ENCODE measurements around the gene AFAP1. TPM values are rescaled to one million over a fixed set of nuclear protein-coding genes. Genes with fewer than 3 reads are reported as not detected.

Gene AFAP1
- total RNA-seq, 1 experiment from 2014 or later: 94.7 TPM

DNA sequence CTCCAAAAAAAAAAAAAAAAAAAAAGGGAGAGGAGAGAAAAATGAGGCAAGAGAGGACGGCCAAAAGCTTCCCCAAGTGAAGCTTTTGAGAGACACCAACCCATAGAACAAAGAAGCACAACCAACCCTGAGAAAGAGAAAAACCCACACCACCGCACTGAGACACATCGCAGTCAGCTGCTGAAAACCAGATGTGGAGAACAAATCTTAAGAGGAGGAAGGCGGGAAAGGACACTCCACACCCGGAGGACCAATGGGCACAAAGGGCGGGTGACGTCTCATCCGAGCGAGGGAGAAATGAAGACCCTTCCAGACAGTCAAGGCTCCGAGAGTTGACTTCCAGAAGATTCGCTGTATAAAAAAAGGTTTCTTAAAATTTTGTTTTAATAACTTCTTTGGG is 112.1 kb downstream of the AFAP1 start:
- no peak for ATAC-seq
- no peak for DNase-seq (ENCODE audit: low read depth, low spot score)
- ChIA-PET CTCF (no interaction called here), POLR2A (no interaction called here)
- in situ Hi-C loops (cut with HindIII; ENCODE audit: low pct_unique_long_range_greater_than_20kb, low sequenced_read_pairs) (no loop called here), intact Hi-C loops (cut with micrococcal nuclease; ENCODE audit: unreplicated experiment) (no loop called here)
- no peak overlapping the region for H3K27ac ChIP-seq (ENCODE audit: low read length)
- H3K27me3 ChIP-seq (ENCODE audit: control insufficient read depth, insufficient read depth, low read length): no peaks in the 10 kb centered on the region
- TF ChIP-seq POLR2AphosphoS5 (IDR thresholded peaks at IDR 0.05; ENCODE audit: low read depth, low read length) (no peak), TCF7L2 (IDR thresholded peaks at IDR 0.05; ENCODE audit: low read depth, low read length) (no peak), SIN3A (IDR thresholded peaks at IDR 0.05; ENCODE audit: borderline replicate concordance, insufficient read depth, low read depth, low read length) (no peak)
- TF ChIP-seq, protein P1, sequence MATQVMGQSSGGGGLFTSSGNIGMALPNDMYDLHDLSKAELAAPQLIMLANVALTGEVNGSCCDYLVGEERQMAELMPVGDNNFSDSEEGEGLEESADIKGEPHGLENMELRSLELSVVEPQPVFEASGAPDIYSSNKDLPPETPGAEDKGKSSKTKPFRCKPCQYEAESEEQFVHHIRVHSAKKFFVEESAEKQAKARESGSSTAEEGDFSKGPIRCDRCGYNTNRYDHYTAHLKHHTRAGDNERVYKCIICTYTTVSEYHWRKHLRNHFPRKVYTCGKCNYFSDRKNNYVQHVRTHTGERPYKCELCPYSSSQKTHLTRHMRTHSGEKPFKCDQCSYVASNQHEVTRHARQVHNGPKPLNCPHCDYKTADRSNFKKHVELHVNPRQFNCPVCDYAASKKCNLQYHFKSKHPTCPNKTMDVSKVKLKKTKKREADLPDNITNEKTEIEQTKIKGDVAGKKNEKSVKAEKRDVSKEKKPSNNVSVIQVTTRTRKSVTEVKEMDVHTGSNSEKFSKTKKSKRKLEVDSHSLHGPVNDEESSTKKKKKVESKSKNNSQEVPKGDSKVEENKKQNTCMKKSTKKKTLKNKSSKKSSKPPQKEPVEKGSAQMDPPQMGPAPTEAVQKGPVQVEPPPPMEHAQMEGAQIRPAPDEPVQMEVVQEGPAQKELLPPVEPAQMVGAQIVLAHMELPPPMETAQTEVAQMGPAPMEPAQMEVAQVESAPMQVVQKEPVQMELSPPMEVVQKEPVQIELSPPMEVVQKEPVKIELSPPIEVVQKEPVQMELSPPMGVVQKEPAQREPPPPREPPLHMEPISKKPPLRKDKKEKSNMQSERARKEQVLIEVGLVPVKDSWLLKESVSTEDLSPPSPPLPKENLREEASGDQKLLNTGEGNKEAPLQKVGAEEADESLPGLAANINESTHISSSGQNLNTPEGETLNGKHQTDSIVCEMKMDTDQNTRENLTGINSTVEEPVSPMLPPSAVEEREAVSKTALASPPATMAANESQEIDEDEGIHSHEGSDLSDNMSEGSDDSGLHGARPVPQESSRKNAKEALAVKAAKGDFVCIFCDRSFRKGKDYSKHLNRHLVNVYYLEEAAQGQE (IDR thresholded peaks at IDR 0.05; ENCODE audit: insufficient read depth in 1 of 2, low read depth in 2 of 2, low read length in 1 of 2): no peak
- TF ChIP-seq, protein P2, sequence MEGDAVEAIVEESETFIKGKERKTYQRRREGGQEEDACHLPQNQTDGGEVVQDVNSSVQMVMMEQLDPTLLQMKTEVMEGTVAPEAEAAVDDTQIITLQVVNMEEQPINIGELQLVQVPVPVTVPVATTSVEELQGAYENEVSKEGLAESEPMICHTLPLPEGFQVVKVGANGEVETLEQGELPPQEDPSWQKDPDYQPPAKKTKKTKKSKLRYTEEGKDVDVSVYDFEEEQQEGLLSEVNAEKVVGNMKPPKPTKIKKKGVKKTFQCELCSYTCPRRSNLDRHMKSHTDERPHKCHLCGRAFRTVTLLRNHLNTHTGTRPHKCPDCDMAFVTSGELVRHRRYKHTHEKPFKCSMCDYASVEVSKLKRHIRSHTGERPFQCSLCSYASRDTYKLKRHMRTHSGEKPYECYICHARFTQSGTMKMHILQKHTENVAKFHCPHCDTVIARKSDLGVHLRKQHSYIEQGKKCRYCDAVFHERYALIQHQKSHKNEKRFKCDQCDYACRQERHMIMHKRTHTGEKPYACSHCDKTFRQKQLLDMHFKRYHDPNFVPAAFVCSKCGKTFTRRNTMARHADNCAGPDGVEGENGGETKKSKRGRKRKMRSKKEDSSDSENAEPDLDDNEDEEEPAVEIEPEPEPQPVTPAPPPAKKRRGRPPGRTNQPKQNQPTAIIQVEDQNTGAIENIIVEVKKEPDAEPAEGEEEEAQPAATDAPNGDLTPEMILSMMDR (IDR thresholded peaks at IDR 0.05): no peak
- no peaks in the 10 kb centered on the region for H3K9me3 ChIP-seq (ENCODE audit: control insufficient read depth, insufficient read depth, low read depth, low read length)
- BruUV-seq (replicated peaks): no TSS peak
- H3K36me3 ChIP-seq (ENCODE audit: control insufficient read depth, insufficient read depth, low read length): peaks cover 29% of the 10 kb centered on the region
- H3K4me1 ChIP-seq (ENCODE audit: control insufficient read depth, insufficient read depth, low read length): peaks cover 7% of the 10 kb centered on the region; the same call in 1 of the 2 replicates
- H3K4me3 ChIP-seq (ENCODE audit: low read depth in 2 of 2, low read length in 2 of 2): no peak overlapping the region

DNA sequence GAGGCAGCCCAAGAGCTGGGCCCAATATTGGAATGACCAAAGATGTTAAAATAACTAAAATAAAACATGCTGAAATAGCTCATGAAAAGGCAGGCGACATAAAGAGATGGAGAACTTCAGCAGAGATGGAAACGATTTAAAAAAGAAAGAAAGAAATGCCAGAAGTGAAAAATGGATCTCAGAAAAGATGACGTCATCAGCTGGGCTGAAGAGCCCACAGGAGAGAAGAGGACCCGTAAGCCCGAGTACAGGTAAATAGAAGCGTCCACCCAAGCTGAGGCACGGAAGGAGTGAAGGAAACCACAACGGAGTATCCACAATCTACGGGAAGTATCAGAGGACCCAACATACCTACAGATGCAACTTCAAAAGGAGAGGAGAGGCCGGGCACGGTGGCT is 112.8 kb downstream of the AFAP1 start:
- in situ Hi-C loops (cut with HindIII; ENCODE audit: low pct_unique_long_range_greater_than_20kb, low sequenced_read_pairs) (no loop called here), intact Hi-C loops (cut with micrococcal nuclease; ENCODE audit: unreplicated experiment) (no loop called here)
- no peaks in the 10 kb centered on the region for H3K27me3 ChIP-seq (ENCODE audit: control insufficient read depth, insufficient read depth, low read length)
- BruUV-seq (replicated peaks): no TSS peak
- H3K27ac ChIP-seq (ENCODE audit: low read length): no peak overlapping the region
- H3K4me3 ChIP-seq (ENCODE audit: low read depth in 2 of 2, low read length in 2 of 2): no peak overlapping the region
- DNase-seq (ENCODE audit: low read depth, low spot score) (no peak), ATAC-seq (no peak)
- ChIA-PET CTCF (no interaction called here), POLR2A (no interaction called here)
- no peaks in the 10 kb centered on the region for H3K9me3 ChIP-seq (ENCODE audit: control insufficient read depth, insufficient read depth, low read depth, low read length)
- H3K36me3 ChIP-seq (ENCODE audit: control insufficient read depth, insufficient read depth, low read length): peaks cover 29% of the 10 kb centered on the region
- TF ChIP-seq POLR2AphosphoS5 (IDR thresholded peaks at IDR 0.05; ENCODE audit: low read depth, low read length) (no peak), TCF7L2 (IDR thresholded peaks at IDR 0.05; ENCODE audit: low read depth, low read length) (no peak), SIN3A (IDR thresholded peaks at IDR 0.05; ENCODE audit: borderline replicate concordance, insufficient read depth, low read depth, low read length) (no peak)
- TF ChIP-seq, protein P2 (IDR thresholded peaks at IDR 0.05): no peak
- TF ChIP-seq, protein P1 (IDR thresholded peaks at IDR 0.05; ENCODE audit: insufficient read depth in 1 of 2, low read depth in 2 of 2, low read length in 1 of 2): no peak
- peaks cover 8% of the 10 kb centered on the region for H3K4me1 ChIP-seq (ENCODE audit: control insufficient read depth, insufficient read depth, low read length)
